ENCODE measurements around the gene METTL9.
"Not testable (repeated sequence)": the region's sequence is repeated elsewhere in the genome, so short reads cannot be mapped to it uniquely, and the experiment has no call there.

The METTL9 gene

GRCh38 chr16:21611556-21612384 lies 12.4 kb downstream of the METTL9 start:
- no peak for DNase-seq

GRCh38 chr16:21613361-21613760 lies 14.0 kb downstream of the METTL9 start:
- DNase-seq, result no peak

- DNase-seq, result no peak
Observed at GRCh38 chr16:21613781-21614180, 14.4 kb downstream of the METTL9 start.

- DNase-seq, result no peak
Observed at GRCh38 chr16:21614896-21615295, 15.5 kb downstream of the METTL9 start.

GRCh38 chr16:21617607-21618006 lies 18.2 kb downstream of the METTL9 start:
- no peak for DNase-seq

GRCh38 chr16:21618281-21618680 lies 18.9 kb downstream of the METTL9 start:
- DNase-seq, result no peak

- no peak for DNase-seq
Observed at GRCh38 chr16:21619765-21620425, 20.5 kb downstream of the METTL9 start.

GRCh38 chr16:21620592-21620991 lies 21.2 kb downstream of the METTL9 start:
- no peak for DNase-seq

GRCh38 chr16:21622545-21622944 lies 23.2 kb downstream of the METTL9 start:
- DNase-seq, result no peak

GRCh38 chr16:21625026-21625425 lies 25.6 kb downstream of the METTL9 start:
- no peak for DNase-seq

- no peak for DNase-seq
Observed at GRCh38 chr16:21626659-21627277, 27.4 kb downstream of the METTL9 start.

- DNase-seq, result no peak
Observed at GRCh38 chr16:21628121-21628726, 28.8 kb downstream of the METTL9 start.

GRCh38 chr16:21628772-21629171 lies 29.4 kb downstream of the METTL9 start:
- DNase-seq, result no peak

GRCh38 chr16:21629616-21630539 lies 30.5 kb downstream of the METTL9 start:
- DNase-seq, result not testable (repeated sequence)

GRCh38 chr16:21630866-21631265 lies 31.5 kb downstream of the METTL9 start:
- not testable (repeated sequence) for DNase-seq

- DNase-seq, result not testable (repeated sequence)
Observed at GRCh38 chr16:21631376-21631775, 32.0 kb downstream of the METTL9 start.

- DNase-seq, result not testable (repeated sequence)
Observed at GRCh38 chr16:21631951-21632575, 32.7 kb downstream of the METTL9 start.

GRCh38 chr16:21634216-21634615 lies 34.8 kb downstream of the METTL9 start:
- DNase-seq, result no peak

- not testable (repeated sequence) for DNase-seq
Observed at GRCh38 chr16:21635694-21636093, 36.3 kb downstream of the METTL9 start.

GRCh38 chr16:21637032-21637968 lies 37.9 kb downstream of the METTL9 start:
- no peak for DNase-seq

GRCh38 chr16:21638573-21638975 lies 39.2 kb downstream of the METTL9 start:
- no peak for DNase-seq
